Measurements from ENCODE around the gene TSTD1.
"Not testable (repeated sequence)": the region's sequence is repeated elsewhere in the genome, so short reads cannot be mapped to it uniquely, and the experiment has no call there.

TSTD1 gene

DNA sequence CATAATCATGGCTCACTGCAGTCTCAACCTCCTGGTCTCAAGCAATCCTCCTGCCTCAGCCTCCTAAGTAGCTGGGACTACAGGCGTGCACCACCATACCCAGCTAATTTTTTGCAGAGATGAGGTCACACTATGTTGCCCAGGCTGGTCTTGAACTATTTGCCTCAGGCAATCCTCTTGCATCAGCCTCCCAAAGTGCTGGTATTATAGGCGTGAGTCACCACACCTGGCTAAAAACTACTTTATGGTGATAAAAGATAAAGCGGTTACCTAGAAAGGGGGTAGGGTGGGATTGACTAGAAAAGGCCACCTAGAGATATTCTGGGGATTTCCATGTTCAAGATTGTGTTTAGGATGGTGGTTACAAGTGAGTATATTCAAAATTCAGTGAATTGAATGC is 5.0 kb downstream of the TSTD1 start:
- H3K79me1 ChIP-seq (replicated peaks; ENCODE audit: low read length, poor library complexity, severe bottlenecking) = peaks cover 8% of the 10 kb centered on the region
- H3K18ac ChIP-seq (ENCODE audit: low read depth in 1 of 2, low read length in 2 of 2) = no peak overlapping the region
- H2BK120ac ChIP-seq (ENCODE audit: low read depth, low read length) = no peak overlapping the region
- H3K4me3 ChIP-seq (ENCODE audit: insufficient read depth in 1 of 2, low read depth in 1 of 2, low read length in 2 of 2) = no peak overlapping the region
- no peak overlapping the region for H3K4ac ChIP-seq (ENCODE audit: low read depth in 1 of 2, low read length in 2 of 2)
- no peak overlapping the region for H3K4me2 ChIP-seq (ENCODE audit: low read length, poor library complexity, severe bottlenecking)
- no peak overlapping the region for H3K14ac ChIP-seq (ENCODE audit: low read length in 2 of 2)
- H3K9me3 ChIP-seq (ENCODE audit: control insufficient read depth, low read length) = no peaks in the 10 kb centered on the region
- no peak overlapping the region for H2BK5ac ChIP-seq (ENCODE audit: low read depth, low read length, poor library complexity, severe bottlenecking)
- no peak overlapping the region for H3K23ac ChIP-seq (ENCODE audit: low read length in 2 of 2)
- no peak overlapping the region for H2BK12ac ChIP-seq (ENCODE audit: low read length in 2 of 2)
- no peak overlapping the region for H2AK5ac ChIP-seq (ENCODE audit: low read length, severe bottlenecking)
- no peaks in the 10 kb centered on the region for H3K27me3 ChIP-seq (ENCODE audit: control insufficient read depth in 1 of 2, insufficient read depth in 1 of 2, low read length in 2 of 2)
- H2AFZ ChIP-seq (ENCODE audit: low read depth, low read length) = no peak overlapping the region
- H3K36me3 ChIP-seq (ENCODE audit: control insufficient read depth in 1 of 2, insufficient read depth in 2 of 2, low read depth in 1 of 2, low read length in 2 of 2) = peaks cover 13 to 14% of the 10 kb centered on the region in 2 experiments
- H3K9ac ChIP-seq (ENCODE audit: low read length) = no peak overlapping the region
- H4K91ac ChIP-seq (ENCODE audit: low read length) = no peak overlapping the region
- DNase-seq = no peak
- H3K4me1 ChIP-seq (ENCODE audit: control insufficient read depth, insufficient read depth, low read depth, low read length) = no peaks in the 10 kb centered on the region
- 96% methylated on average over 3 of the region's 3 CpGs for WGBS
- no peak overlapping the region for H2BK15ac ChIP-seq (ENCODE audit: low read depth, poor library complexity, severe bottlenecking)
- H4K8ac ChIP-seq (ENCODE audit: low read length) = no peak overlapping the region
- no peak overlapping the region for H3K27ac ChIP-seq (ENCODE audit: low read length, poor library complexity, severe bottlenecking)

DNA sequence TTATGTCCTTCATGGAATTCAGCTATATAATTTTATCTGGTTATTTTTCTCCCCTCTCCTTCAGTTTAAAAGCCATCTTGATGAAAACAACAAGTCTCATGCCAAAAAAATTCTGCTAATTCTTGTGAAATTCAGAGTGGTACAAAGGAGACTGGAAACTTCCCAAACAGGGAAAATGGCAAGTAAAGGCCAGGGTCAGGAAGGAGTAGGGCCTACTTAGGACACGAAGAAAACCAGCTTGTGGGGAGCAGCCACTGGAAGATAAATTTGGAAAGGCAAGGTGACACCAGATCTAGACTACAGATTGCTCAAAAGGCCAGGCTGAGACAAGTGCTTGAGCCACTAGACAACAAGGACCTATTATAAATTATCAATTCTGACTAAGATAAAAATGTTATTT is 6.4 kb downstream of the TSTD1 start:
- H3K27ac ChIP-seq (ENCODE audit: low read length, poor library complexity, severe bottlenecking) = no peak overlapping the region
- H3K36me3 ChIP-seq (ENCODE audit: control insufficient read depth in 1 of 2, insufficient read depth in 2 of 2, low read depth in 1 of 2, low read length in 2 of 2) = peaks cover 0 to 4% of the 10 kb centered on the region in 2 experiments
- H3K4me1 ChIP-seq (ENCODE audit: control insufficient read depth, insufficient read depth, low read depth, low read length) = no peaks in the 10 kb centered on the region
- 75% methylated on average over 1 of the region's 1 CpG for WGBS
- DNase-seq = no peak
- H2AFZ ChIP-seq (ENCODE audit: low read depth, low read length) = no peak overlapping the region
- H2BK120ac ChIP-seq (ENCODE audit: low read depth, low read length) = no peak overlapping the region
- H3K4ac ChIP-seq (ENCODE audit: low read depth in 1 of 2, low read length in 2 of 2) = no peak overlapping the region
- H2BK15ac ChIP-seq (ENCODE audit: low read depth, poor library complexity, severe bottlenecking) = no peak overlapping the region
- H3K23ac ChIP-seq (ENCODE audit: low read length in 2 of 2) = no peak overlapping the region
- H3K9me3 ChIP-seq (ENCODE audit: control insufficient read depth, low read length) = no peaks in the 10 kb centered on the region
- no peak overlapping the region for H2AK5ac ChIP-seq (ENCODE audit: low read length, severe bottlenecking)
- no peak overlapping the region for H3K9ac ChIP-seq (ENCODE audit: low read length)
- no peaks in the 10 kb centered on the region for H3K27me3 ChIP-seq (ENCODE audit: control insufficient read depth in 1 of 2, insufficient read depth in 1 of 2, low read length in 2 of 2)
- no peak overlapping the region for H4K91ac ChIP-seq (ENCODE audit: low read length)
- no peak overlapping the region for H4K8ac ChIP-seq (ENCODE audit: low read length)
- H3K14ac ChIP-seq (ENCODE audit: low read length in 2 of 2) = no peak overlapping the region
- no peak overlapping the region for H2BK12ac ChIP-seq (ENCODE audit: low read length in 2 of 2)
- H3K18ac ChIP-seq (ENCODE audit: low read depth in 1 of 2, low read length in 2 of 2) = no peak overlapping the region
- no peak overlapping the region for H3K4me2 ChIP-seq (ENCODE audit: low read length, poor library complexity, severe bottlenecking)
- H3K79me1 ChIP-seq (replicated peaks; ENCODE audit: low read length, poor library complexity, severe bottlenecking) = no peaks in the 10 kb centered on the region
- H2BK5ac ChIP-seq (ENCODE audit: low read depth, low read length, poor library complexity, severe bottlenecking) = no peak overlapping the region
- H3K4me3 ChIP-seq (ENCODE audit: insufficient read depth in 1 of 2, low read depth in 1 of 2, low read length in 2 of 2) = no peak overlapping the region

DNA sequence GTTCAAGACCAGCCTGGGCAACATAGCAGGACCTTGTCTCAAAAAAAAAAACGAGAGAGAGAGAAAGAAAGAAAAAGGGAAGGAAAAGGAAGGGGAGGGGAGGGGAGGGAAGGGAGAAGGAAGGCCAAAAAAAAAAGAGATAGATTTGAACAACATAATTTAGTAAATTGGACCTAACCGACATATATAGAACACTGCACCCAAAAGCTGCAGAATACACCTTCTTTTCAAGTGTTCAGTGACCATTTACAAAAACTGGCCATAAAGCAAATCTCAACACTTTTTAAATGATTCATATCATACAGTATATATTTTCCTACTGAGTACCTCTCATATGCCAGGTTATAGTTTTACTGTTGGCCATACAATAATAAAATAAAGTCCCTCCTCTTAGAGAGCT is 6.9 kb downstream of the TSTD1 start:
- no peak for DNase-seq
- Histone ChIP-seq H2AFZ (ENCODE audit: low read depth, low read length) (no peak overlapping the region), H2AK5ac (ENCODE audit: low read length, severe bottlenecking) (no peak overlapping the region), H3K9ac (ENCODE audit: low read length) (no peak overlapping the region), H3K4me3 (ENCODE audit: insufficient read depth in 1 of 2, low read depth in 1 of 2, low read length in 2 of 2) (no peak overlapping the region), H2BK15ac (ENCODE audit: low read depth, poor library complexity, severe bottlenecking) (no peak overlapping the region), H3K9me3 (ENCODE audit: control insufficient read depth, low read length) (no peaks in the 10 kb centered on the region), H2BK120ac (ENCODE audit: low read depth, low read length) (no peak overlapping the region), H3K14ac (ENCODE audit: low read length in 2 of 2) (no peak overlapping the region), H3K4ac (ENCODE audit: low read depth in 1 of 2, low read length in 2 of 2) (no peak overlapping the region), H3K27ac (ENCODE audit: low read length, poor library complexity, severe bottlenecking) (no peak overlapping the region), H2BK5ac (ENCODE audit: low read depth, low read length, poor library complexity, severe bottlenecking) (no peak overlapping the region), H2BK12ac (ENCODE audit: low read length in 2 of 2) (no peak overlapping the region), H3K79me1 (replicated peaks; ENCODE audit: low read length, poor library complexity, severe bottlenecking) (no peaks in the 10 kb centered on the region), H4K8ac (ENCODE audit: low read length) (no peak overlapping the region), H3K4me1 (ENCODE audit: control insufficient read depth, insufficient read depth, low read depth, low read length) (no peaks in the 10 kb centered on the region), H3K36me3 (ENCODE audit: control insufficient read depth in 1 of 2, insufficient read depth in 2 of 2, low read depth in 1 of 2, low read length in 2 of 2) (no peaks in the 10 kb centered on the region), H3K27me3 (ENCODE audit: control insufficient read depth in 1 of 2, insufficient read depth in 1 of 2, low read length in 2 of 2) (no peaks in the 10 kb centered on the region), H4K91ac (ENCODE audit: low read length) (no peak overlapping the region), H3K4me2 (ENCODE audit: low read length, poor library complexity, severe bottlenecking) (no peak overlapping the region), H3K18ac (ENCODE audit: low read depth in 1 of 2, low read length in 2 of 2) (no peak overlapping the region), H3K23ac (ENCODE audit: low read length in 2 of 2) (no peak overlapping the region)
- WGBS = 100% methylated on average over 1 of the region's 2 CpGs

DNA sequence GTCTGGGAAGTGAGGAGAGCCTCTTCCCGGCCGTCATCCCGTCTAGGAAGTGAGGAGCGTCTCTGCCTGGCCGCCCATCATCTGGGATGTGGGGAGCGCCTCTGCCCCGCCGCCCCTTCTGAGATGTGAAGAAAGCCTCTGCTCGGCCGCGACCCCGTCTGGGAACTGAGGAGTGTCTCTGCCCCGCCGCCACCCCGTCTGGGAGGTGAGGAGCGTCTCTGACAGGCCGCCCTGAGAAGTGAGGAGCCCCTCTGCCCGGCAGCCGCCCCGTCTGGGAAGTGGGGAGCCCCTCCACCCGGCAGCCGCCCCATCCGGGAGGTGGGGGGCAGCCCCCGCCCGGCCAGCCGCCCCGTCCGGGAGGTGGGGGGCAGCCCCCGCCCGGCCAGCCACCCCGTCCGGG is 9.3 kb downstream of the TSTD1 start:
- H2BK120ac ChIP-seq (ENCODE audit: low read depth, low read length); H2BK15ac ChIP-seq (ENCODE audit: low read depth, poor library complexity, severe bottlenecking); H3K4ac ChIP-seq (ENCODE audit: low read depth in 1 of 2, low read length in 2 of 2); H3K9me3 ChIP-seq (ENCODE audit: control insufficient read depth, low read length); H3K23ac ChIP-seq (ENCODE audit: low read length in 2 of 2); H2AFZ ChIP-seq (ENCODE audit: low read depth, low read length); H2AK5ac ChIP-seq (ENCODE audit: low read length, severe bottlenecking); H3K9ac ChIP-seq (ENCODE audit: low read length); H4K8ac ChIP-seq (ENCODE audit: low read length); H2BK12ac ChIP-seq (ENCODE audit: low read length in 2 of 2); H3K36me3 ChIP-seq (ENCODE audit: control insufficient read depth in 1 of 2, insufficient read depth in 2 of 2, low read depth in 1 of 2, low read length in 2 of 2); H3K14ac ChIP-seq (ENCODE audit: low read length in 2 of 2); H2BK5ac ChIP-seq (ENCODE audit: low read depth, low read length, poor library complexity, severe bottlenecking); H3K27ac ChIP-seq (ENCODE audit: low read length, poor library complexity, severe bottlenecking); H3K4me2 ChIP-seq (ENCODE audit: low read length, poor library complexity, severe bottlenecking); DNase-seq; H3K4me1 ChIP-seq (ENCODE audit: control insufficient read depth, insufficient read depth, low read depth, low read length); H3K18ac ChIP-seq (ENCODE audit: low read depth in 1 of 2, low read length in 2 of 2); H3K4me3 ChIP-seq (ENCODE audit: insufficient read depth in 1 of 2, low read depth in 1 of 2, low read length in 2 of 2); H4K91ac ChIP-seq (ENCODE audit: low read length); H3K27me3 ChIP-seq (ENCODE audit: control insufficient read depth in 1 of 2, insufficient read depth in 1 of 2, low read length in 2 of 2); H3K79me1 ChIP-seq (replicated peaks; ENCODE audit: low read length, poor library complexity, severe bottlenecking): not testable (repeated sequence)
- WGBS = 95% methylated on average over 32 of the region's 32 CpGs
